NCI-H526 treated with DMSO at 0.1 percent for 48 hours (cell line): ENCODE measurements around the gene DNAJA1.

Experiments
- DNase-seq: peaks from one replicate; lab custom pipeline; 2025; lab: John Stamatoyannopoulos, UW

Gene DNAJA1

GRCh38 chr9:33029231-33029786 lies 4.2 kb downstream of the DNAJA1 start:
- DNase-seq = no peak

- no peak for DNase-seq
Measured at GRCh38 chr9:33030285-33030684, 5.2 kb downstream of the DNAJA1 start.

DNA sequence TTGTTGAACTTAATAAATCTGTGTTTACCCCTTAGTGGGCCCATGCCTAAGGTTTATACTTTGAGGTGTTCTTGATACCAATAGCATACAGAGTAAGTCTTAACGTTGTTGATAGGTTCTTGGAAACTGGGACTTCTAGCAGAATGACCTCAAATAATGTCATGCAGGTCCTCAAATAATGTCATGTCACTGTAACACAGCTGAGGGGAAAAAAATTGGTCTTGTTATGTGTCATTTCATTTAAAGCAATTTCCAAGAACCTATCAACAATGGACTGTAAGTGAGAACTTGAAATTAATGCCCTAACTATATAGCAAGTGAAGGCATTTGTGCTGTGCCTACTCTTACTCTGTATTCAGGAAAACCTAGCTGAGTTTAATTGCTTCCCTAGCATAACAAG lies 7.2 kb downstream of the DNAJA1 start:
- DNase-seq = no peak

DNA sequence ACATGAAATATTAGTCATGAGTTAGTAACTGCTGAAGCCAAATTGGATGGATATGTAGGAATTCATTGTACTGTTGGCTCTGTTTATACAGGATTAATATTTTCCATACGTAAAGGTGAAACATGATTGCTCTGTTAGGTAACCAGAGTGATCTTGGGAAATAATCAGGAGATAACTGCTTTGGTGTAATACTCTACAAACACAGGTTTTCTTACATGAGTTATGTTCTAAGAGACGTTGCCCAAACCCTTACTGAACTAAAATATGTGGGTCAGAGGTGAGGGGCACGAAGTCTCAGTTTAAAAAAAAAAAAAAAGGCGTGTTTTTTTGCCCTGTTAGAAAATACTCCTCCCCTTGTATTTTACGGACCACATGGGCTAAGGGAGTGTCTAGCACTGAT lies 7.8 kb downstream of the DNAJA1 start:
- DNase-seq = no peak

DNA sequence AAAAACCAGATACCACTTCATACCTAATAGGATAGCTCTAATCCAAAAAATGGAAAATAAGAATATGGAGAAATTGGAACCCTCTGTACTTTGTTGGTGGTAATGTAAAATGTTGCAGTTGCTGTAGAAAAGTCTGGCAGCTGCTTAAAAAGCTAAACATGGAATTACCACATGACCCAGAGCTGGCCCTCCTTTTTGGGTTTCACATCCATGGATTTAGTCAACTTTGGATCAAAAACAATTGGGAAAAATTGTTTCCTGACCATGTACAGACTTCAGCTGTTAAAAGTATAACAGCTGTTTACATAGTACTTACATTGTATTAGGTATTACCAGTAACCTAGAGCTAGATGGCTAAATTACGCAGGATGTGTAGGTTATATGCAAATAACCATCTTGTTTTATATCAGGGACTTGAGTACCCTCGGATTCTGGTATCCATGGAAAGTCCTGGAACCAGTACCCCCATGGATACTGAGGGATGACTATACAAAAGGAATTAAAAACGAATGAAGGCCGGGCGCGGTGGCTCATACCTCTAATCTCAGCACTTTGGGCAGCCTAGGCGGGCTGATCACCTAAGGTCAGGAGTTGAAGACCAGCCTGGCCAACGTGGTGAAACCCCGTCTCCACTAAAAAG lies 15.8 kb downstream of the DNAJA1 start:
- DNase-seq = no peak

DNA sequence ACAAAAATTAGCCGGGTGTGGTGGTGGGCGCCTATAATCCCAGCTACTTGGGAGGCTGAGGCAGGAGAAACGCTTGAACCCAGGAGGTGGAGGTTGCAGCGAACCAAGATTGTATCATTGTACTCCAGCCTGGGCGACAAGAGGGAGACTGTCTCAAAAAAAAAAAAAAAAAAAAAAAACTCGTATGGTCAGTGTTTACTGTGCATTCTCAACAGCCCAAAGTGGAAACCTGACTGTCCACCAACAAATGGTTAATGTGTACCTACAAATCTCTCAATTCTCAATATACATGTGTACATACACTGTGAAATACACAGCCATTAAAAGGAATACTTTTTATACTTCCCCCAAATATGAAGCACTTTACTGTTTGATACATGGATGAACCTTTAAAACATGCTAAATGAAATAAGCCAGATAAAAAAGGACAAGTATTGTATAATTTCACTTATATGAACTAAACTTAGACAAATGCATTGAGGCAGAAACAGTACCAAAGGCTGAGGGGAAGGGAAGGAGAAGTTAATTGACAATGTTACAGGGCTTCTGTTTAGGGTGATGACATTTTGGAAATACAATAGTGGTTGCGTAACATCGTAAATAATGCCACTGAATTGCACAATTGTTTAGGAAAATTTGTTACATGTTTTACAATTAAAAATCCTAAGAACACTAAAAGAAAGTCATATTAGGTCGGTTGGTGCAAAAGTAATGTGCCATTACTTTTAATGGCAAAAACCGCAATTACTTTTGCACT lies 16.5 kb downstream of the DNAJA1 start:
- no peak for DNase-seq

GRCh38 chr9:33042473-33042872 lies 17.4 kb downstream of the DNAJA1 start:
- DNase-seq = no peak

DNA sequence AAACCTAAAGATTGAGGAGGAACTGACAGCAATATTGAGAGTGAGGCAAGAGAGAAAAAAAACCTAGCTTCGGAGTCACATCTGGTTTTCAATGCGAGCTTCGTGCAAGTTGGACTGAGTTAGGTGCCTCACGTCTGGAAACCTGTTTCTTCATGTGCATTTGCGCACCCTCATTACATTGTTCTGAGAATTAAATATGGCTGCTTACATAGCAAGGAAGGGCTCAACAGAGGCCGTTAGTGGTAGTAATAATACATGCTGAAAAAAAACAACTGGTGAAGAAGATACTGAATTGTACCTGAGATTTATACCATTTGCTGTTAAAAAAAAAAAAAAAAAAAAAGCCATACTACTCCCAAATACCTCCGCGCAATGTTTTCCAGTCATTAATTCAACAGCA lies 18.6 kb downstream of the DNAJA1 start:
- peak; percentile 18 for DNase-seq

GRCh38 chr9:33044162-33044673 lies 19.1 kb downstream of the DNAJA1 start:
- peak; percentile 71 for DNase-seq

DNA sequence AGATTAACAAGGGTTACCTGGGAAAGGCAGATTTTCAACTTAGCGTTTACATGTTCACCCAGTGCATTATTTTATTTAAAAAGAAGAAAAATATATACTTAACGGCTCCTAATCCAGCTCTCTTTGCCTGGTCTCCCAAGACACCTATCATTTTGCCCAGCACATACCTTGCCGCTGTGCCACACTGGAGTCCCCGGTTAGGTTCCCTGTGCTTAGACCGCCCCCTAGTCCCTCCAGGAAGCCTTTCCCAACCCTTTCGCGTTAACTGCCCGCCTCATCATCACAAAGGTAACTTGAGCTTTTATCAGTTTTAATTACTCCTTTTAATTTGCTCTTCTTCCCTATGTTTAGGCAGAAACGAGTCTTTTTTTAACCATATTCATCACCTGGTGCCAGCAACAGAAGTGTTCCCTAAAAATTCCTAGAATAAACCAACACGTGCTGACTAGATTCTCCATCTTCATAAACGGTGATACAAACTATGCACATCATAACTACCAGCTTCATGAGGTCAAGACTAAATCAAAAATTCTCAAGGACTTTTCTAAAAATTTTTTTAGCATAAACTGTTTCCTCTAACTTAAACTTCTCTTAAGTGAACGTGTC lies 19.7 kb downstream of the DNAJA1 start:
- peak; percentile 71 for DNase-seq

GRCh38 chr9:33046061-33046460 lies 21.0 kb downstream of the DNAJA1 start:
- DNase-seq = no peak

- DNase-seq = no peak
Measured at GRCh38 chr9:33048054-33048465, 23.0 kb downstream of the DNAJA1 start.

DNA sequence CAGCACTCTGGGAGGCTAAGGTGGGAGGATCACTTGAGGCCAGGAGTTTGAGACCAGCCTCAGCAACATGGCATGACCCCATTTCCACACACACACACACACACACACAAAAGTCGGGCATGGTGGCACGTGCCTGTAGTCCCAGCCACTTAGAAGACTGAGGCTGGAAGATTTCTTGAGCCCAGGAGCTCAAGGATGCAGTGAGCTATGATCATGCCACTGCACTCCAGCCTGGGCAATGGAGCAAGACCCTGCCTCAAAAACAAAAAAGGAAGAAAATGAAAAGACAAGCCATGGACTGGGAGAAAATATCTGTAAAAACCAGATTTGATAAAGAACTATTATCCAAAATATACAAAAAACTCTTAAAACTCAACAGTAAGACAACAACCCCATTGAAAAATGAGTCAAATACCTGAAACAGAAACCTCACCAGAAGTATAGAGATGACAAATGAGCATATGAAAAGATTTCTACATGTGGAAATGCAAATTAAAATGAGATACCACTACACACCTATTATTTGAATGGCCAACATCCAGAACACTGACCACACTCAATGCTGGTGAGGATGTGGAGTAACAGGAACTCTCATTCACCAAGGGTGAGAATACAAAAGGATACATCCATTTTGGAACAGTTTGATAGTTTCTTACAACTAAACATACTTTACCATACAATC lies 24.7 kb downstream of the DNAJA1 start:
- DNase-seq = no peak

DNA sequence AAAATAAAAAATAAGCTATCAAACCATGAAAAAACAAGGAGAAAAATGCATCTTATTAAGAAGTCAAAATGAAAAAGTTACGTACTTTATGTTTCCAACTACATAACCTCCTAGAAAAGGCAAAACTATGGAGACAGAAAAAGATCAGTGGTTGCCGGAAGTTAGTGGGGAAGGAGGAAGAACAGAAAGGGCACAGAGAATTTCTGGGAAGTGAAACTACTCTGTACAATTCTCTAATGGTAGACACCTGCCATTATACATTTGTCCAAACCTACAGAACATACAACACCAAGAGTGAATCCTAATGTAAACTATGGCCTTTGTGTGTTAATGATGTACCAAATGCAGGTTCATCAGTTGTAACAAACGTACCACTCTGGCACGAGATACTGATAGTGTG lies 26.1 kb downstream of the DNAJA1 start:
- no peak for DNase-seq

DNA sequence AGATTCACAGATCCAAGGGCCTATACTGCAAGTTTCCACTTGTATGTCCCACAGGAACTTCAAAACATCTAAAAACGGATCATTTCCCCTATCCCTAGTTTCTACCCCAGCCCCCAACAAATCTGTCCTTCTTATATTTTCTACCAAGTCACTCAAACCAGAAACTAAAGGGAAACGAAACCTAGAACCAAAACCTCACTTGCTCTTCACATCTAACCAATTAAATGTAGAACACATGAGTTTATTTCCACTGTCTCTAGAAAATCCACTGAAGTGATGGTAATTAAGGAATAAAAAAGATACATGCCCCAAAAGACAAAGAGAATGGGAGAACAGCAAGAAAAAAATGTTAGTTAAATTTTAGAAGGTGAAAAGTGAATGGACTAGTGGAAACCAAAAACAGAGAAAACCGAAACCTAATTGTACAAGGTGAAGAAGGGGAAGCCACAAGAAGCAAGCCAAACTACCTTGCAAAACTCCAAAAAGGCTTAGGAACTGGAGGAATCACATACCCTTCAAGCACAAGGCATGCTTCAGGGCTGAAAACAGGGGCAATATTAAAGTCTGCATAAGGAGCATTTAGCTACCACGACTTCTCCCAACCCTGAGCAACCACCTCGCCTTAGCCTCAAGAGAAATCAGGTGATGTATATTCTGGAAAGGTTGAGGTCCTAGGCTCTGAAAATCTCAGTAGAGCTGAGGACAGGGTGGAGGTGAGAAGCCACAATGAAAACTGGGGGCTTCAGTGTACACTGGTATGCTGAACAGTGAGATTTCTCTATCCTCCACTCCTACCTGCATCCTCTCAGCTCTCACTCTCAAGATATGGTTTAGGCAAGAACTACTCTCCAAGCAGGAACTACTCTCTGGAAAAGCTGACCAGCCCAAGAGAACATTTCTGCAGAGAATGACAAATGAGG lies 40.3 kb downstream of the DNAJA1 start:
- no peak for DNase-seq

DNA sequence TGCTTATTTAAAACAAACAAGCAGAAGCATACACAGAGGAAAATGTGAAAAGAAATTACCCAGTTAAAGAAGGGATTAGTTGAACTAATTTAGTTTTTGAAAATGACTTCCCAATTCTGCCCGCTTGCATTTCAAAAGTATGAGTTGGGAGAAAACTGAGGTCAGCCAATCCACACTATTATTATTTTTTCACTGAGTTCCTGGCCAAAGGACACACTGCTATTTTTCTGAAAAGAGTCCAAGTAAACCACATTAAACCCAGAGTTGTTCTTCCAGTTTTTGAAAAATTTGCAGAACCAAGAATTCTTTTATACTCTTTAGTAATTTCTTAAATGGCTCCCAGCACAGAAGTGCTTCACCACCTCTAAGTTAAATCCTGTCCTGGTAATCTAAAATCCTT lies 43.9 kb downstream of the DNAJA1 start:
- no peak for DNase-seq

DNA sequence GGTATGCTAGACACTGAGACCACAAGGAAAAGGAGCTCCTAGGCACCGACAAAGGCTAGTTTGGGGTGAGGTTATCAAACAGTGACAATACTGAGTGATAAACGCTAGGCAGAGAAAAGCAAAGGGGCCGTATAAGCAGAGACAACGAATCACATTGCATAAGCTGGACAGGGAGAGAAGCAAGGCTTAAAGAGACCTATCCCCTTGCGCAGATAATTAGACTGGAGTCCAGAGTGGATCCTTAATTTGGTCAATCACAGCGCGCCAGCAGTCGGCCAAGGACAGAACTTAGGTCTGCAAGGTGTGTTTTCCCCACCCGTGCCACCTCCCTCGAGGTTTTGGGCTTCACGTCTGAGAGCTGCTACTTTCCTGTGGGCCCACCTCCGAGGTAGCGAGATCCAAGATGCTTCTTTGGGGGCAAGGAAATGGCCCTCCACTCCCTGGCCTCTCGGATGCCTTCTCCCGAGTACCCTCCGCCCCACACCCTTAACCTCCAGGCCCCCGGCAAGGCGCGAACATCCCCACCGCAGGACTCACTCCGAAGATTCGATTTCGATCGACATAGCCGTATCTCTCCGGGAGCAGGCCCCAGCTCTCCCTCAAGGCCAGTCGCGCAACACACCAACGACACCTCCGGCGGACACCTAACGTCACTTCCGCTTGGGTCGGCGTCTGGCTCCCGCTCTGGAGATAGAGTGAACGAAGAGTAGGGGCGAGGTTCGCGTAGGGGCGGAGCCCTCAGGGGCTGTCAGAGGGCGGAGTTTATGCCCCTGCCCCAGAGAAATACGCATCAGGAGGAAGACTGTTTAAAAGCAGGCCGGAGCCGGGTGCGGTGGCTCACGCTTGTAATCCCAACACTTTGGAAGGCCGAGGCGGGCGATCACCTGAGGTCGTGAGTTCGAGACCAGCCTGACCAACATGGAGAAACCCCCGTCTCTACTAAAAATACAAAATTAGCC lies 51.3 kb downstream of the DNAJA1 start, which contains the start of gene SMU1:
TSS of gene SMU1 (minus strand) at position 629 of the 959 bp plus-strand sequence. CDS start at position 563, 66 bp downstream.
- peak; percentile 93 for DNase-seq

DNA sequence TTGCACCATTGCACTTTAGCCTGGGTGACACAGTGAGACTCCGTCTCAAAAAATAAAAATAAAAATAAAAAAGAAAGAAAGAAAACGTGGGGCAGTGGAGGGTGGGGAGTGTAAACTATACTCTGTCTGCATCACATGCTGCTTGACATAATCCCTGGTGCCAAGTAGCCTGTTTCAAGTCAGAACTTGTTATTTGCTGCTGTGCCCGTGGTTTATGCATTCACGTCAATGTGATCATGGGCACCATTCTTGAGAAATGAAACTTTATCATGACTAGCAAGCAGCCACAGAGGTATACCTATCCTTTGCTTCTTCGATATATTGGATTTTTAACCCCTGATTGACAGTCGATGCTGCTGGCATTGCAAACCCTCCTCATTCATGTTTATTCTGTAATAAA lies 55.5 kb downstream of the DNAJA1 start:
- DNase-seq = no peak

- peak; percentile 85 for DNase-seq
Measured at GRCh38 chr9:33081128-33081851, 56.2 kb downstream of the DNAJA1 start.
